OCI-M2 (cell line): ENCODE data around the gene RIPPLY2.
"Not testable (repeated sequence)": the region's sequence is repeated elsewhere in the genome, so short reads cannot be mapped to it uniquely, and the experiment has no call there.

ENCODE experiments used
- DNase-seq: peaks from one replicate; lab custom pipeline; 2025; ENCODE audit not compliant: unreplicated experiment; lab: John Stamatoyannopoulos, UW

RIPPLY2 gene

DNA sequence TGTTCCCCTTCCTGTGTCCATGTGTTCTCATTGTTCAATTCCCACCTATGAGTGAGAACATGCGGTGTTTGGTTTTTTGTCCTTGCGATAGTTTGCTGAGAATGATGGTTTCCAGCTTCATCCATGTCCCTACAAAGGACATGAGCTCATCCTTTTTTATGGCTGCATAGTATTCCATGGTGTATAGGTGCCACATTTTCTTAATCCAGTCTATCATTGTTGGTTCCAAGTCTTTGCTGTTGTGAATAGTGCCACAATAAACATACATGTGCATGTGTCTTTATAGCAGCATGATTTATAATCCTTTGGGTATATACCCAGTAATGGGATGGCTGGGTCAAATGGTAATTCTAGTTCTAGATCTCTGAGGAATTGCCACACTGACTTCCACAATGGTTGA is 43.9 kb downstream of the RIPPLY2 start:
- DNase-seq, result not testable (repeated sequence)

DNA sequence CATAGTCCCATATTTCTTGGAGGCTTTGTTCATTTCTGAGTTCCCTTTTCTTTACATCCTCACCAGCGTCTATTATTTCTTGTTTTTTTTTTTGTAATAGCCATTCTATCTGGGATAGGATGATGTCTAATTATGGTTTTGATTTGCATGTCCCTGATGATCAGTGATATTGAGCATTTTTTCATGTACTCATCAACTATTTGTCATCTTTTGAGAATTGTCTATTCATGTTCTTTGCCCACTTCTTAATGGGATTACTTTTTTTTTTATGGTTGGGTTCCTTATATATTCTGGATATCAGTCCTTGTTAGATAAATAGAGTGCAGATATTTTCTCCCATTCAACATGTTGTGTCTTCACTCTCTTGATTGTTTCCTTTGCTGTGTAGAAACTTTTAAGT is 48.5 kb downstream of the RIPPLY2 start:
- no peak for DNase-seq

DNA sequence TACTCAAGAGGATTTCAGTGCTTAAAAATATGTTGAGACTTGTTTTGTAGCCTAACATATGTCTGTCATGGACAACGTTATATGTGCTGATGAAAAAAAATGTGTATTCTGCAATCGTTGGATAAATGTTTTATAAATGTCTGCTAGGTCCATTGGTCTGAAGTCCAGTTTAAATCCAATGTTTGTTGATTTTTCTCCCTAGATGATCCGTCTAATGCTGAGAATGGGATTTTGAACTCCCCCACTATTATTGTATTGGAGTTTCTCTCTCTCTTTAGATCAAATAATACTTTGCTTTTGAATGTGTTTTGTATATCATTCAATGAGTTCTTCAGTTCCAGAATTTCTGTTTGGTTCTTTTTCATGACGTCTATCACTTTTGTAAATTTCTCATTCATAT is 51.2 kb downstream of the RIPPLY2 start:
- DNase-seq, result no peak

DNA sequence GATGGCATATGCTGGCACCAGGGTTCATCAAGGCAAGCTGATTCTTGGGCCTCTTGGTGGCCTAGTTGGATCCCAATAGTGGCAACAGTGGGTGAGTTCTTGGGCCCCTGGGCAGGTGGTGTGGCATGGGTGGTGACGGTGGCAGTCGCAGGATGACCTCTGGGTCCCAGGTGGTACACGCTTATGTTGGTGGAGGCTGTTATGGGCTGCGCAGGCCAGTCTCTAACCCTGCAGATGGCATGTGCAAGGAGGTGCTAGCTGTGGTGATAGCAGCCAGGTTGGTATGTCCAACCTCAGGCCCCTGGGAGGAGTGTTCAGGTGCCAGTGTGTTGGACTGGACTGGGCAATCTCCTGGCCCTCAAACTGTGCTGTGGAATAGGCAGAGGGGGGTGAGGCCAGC is 52.5 kb downstream of the RIPPLY2 start:
- no peak for DNase-seq
